HEK293 (cell line): Measurements from ENCODE around the gene SNCG.

Experiments
- BCL11A ChIP-seq: fragments of 450-650 bp; formaldehyde crosslinking; IDR thresholded peaks from 2 replicates; pipeline ENCODE4 v1.5.1; 2016; ENCODE audit warnings: low read depth, missing biosample characterization, missing genetic modification characterization
- CTCF ChIP-seq: fragments of 450-650 bp; formaldehyde crosslinking; IDR thresholded peaks from 2 replicates; pipeline ENCODE4 v1.5.1; 2016; ENCODE audit warnings: missing biosample characterization, missing genetic modification characterization
- GLI2 ChIP-seq: fragments of 450-650 bp; formaldehyde crosslinking; IDR thresholded peaks from 2 replicates; pipeline ENCODE4; 2017; ENCODE audit warnings: missing biosample characterization, missing genetic modification characterization, low read depth, borderline replicate concordance
- HOXA7 ChIP-seq: sonication (generic); formaldehyde crosslinking; IDR thresholded peaks from 2 replicates; pipeline ENCODE4 v1.8.1; 2022; ENCODE audit warnings: missing genetic modification reagents, borderline replicate concordance
- KLF8 ChIP-seq: fragments of 450-650 bp; formaldehyde crosslinking; IDR thresholded peaks from 2 replicates; pipeline ENCODE4 v1.5.1; 2016; ENCODE audit warnings: missing biosample characterization, missing genetic modification characterization
- PBX3 ChIP-seq: sonication (generic); formaldehyde crosslinking; IDR thresholded peaks from 2 replicates; pipeline ENCODE4 v1.8.1; 2022; ENCODE audit warnings: mild to moderate bottlenecking, moderate library complexity, missing genetic modification reagents
- TCF7L2 ChIP-seq: IDR thresholded peaks from 2 replicates; pipeline ENCODE4 v1.6.1; 2011; ENCODE audit warnings: low read depth, mild to moderate bottlenecking, inconsistent platforms, low read length, moderate library complexity, borderline replicate concordance
- YY1 ChIP-seq: fragments of 450-650 bp; formaldehyde crosslinking; IDR thresholded peaks from 2 replicates; pipeline ENCODE4 v1.5.1; 2018; ENCODE audit warnings: missing biosample characterization, missing genetic modification characterization
- ZBTB1 ChIP-seq: fragments of 450-650 bp; formaldehyde crosslinking; IDR thresholded peaks from 2 replicates; pipeline ENCODE4 v1.5.1; 2016; ENCODE audit warnings: missing biosample characterization, missing genetic modification characterization
- ZNF548 ChIP-seq: fragments of 450-650 bp; formaldehyde crosslinking; IDR thresholded peaks from 2 replicates; pipeline ENCODE4 v1.5.1; 2016; ENCODE audit warnings: missing biosample characterization, missing genetic modification characterization
- ZNF580 ChIP-seq: fragments of 450-650 bp; formaldehyde crosslinking; IDR thresholded peaks from 2 replicates; pipeline ENCODE4 v1.5.1; 2016; ENCODE audit warnings: missing biosample characterization, missing genetic modification characterization
- ZNF585B ChIP-seq: fragments of 450-650 bp; formaldehyde crosslinking; IDR thresholded peaks from 2 replicates; pipeline ENCODE4 v1.5.1; 2016; ENCODE audit warnings: missing biosample characterization, missing genetic modification characterization
- ZNF658 ChIP-seq: fragments of 450-650 bp; formaldehyde crosslinking; IDR thresholded peaks from 2 replicates; pipeline ENCODE4; 2016; ENCODE audit warnings: missing biosample characterization, missing genetic modification characterization
- ZNF707 ChIP-seq: fragments of 450-650 bp; formaldehyde crosslinking; IDR thresholded peaks from 2 replicates; pipeline ENCODE4 v1.5.1; 2016; ENCODE audit warnings: missing biosample characterization, missing genetic modification characterization

GRCh38 chr10:87000491-87000890 is 42.1 kb downstream of the SNCG start:
- TF ChIP-seq ZNF658 (tag by site-specific recombination) (no peak), CTCF (tag by site-specific recombination) (no peak), ZBTB1 (tag by site-specific recombination) (no peak), ZNF580 (tag by site-specific recombination) (no peak), HOXA7 (CRISPR knock-in tag) (no peak), ZNF707 (tag by site-specific recombination) (no peak), ZNF548 (no peak), ZNF585B (tag by site-specific recombination) (no peak), GLI2 (tag by site-specific recombination) (no peak), KLF8 (tag by site-specific recombination) (no peak), YY1 (tag by site-specific recombination) (no peak), BCL11A (tag by site-specific recombination) (no peak), TCF7L2 (no peak), PBX3 (CRISPR knock-in tag) (no peak)
